HG02943 (cell line): Measurements from ENCODE around the gene NUCB1.
"Not testable (repeated sequence)": the region's sequence is repeated elsewhere in the genome, so short reads cannot be mapped to it uniquely, and the experiment has no call there.

Source experiments
- ATAC-seq: cut with Tn5 transposase; IDR thresholded peaks from one replicate; pipeline ENCODE4 v1.9.1; 2021; ENCODE audit warnings: mild to moderate bottlenecking, low read depth, moderate library complexity; ENCODE audit not compliant: unreplicated experiment

Gene NUCB1

GRCh38 chr19:48899781-48900476 is at the start of gene NUCB1:
Gene NUCB1 (plus strand): TSS chr19:48900312. CDS start chr19:48900797, 485 bp downstream.
- ATAC-seq: peak; percentile 85

- no peak for ATAC-seq
Measured at GRCh38 chr19:48852292-48852691, 47.8 kb upstream of the NUCB1 start.

- no peak for ATAC-seq
Measured at GRCh38 chr19:48853483-48853882, 46.6 kb upstream of the NUCB1 start.

GRCh38 chr19:48854103-48854502 is 46.0 kb upstream of the NUCB1 start:
- ATAC-seq: no peak

- no peak for ATAC-seq
Measured at GRCh38 chr19:48856921-48857320, 43.2 kb upstream of the NUCB1 start.

- peak; percentile 68 for ATAC-seq
Measured at GRCh38 chr19:48858984-48859710, 41.0 kb upstream of the NUCB1 start.

- no peak for ATAC-seq
Measured at GRCh38 chr19:48859711-48860572, 40.2 kb upstream of the NUCB1 start.

- no peak for ATAC-seq
Measured at GRCh38 chr19:48861313-48861712, 38.8 kb upstream of the NUCB1 start.

GRCh38 chr19:48862827-48863226 is 37.3 kb upstream of the NUCB1 start:
- ATAC-seq: no peak

- ATAC-seq: no peak
Measured at GRCh38 chr19:48866692-48867091, 33.4 kb upstream of the NUCB1 start.

- ATAC-seq: no peak
Measured at GRCh38 chr19:48867123-48867745, 32.9 kb upstream of the NUCB1 start.

- ATAC-seq: no peak
Measured at GRCh38 chr19:48867746-48868113, 32.4 kb upstream of the NUCB1 start.

- no peak for ATAC-seq
Measured at GRCh38 chr19:48868114-48868886, 31.8 kb upstream of the NUCB1 start, which contains the start of gene PLEKHA4. Gene PLEKHA4 (minus strand): TSS chr19:48868617. CDS start chr19:48867620, 997 bp downstream.

GRCh38 chr19:48870048-48870447 is 30.1 kb upstream of the NUCB1 start:
- ATAC-seq: no peak

GRCh38 chr19:48871471-48872181 is 28.5 kb upstream of the NUCB1 start:
- not testable (repeated sequence) for ATAC-seq

GRCh38 chr19:48872182-48872883 is 27.8 kb upstream of the NUCB1 start, which contains the start of gene PPP1R15A:
Gene PPP1R15A (plus strand): TSS chr19:48872421. CDS start chr19:48873234, 813 bp downstream.
- ATAC-seq: peak; percentile 41

GRCh38 chr19:48872884-48873475 is 27.1 kb upstream of the NUCB1 start:
- peak; percentile 17 for ATAC-seq
